Mucosa of stomach (tissue), 1 donor: ENCODE results near the gene OPCML.

ENCODE experiments used
- H3K27me3 ChIP-seq: one replicate; pipeline ENCODE4 v1.7.0; 2013; ENCODE audit warnings: mild to moderate bottlenecking, low read length; ENCODE audit not compliant: control insufficient read depth, insufficient read depth
- H3K36me3 ChIP-seq: one replicate; pipeline ENCODE4 v1.7.0; 2013; ENCODE audit warnings: low read length; ENCODE audit not compliant: control insufficient read depth, insufficient read depth
- H3K4me1 ChIP-seq: one replicate; pipeline ENCODE4 v1.7.0; 2013; ENCODE audit warnings: mild to moderate bottlenecking, low read length; ENCODE audit not compliant: control insufficient read depth, insufficient read depth
- H3K4me3 ChIP-seq: one replicate; pipeline ENCODE4 v1.7.0; 2013; ENCODE audit warnings: low read length
- H3K9ac ChIP-seq: one replicate; pipeline ENCODE4 v1.7.0; 2013; ENCODE audit warnings: mild to moderate bottlenecking, low read length, moderate library complexity
- H3K9me3 ChIP-seq: one replicate; pipeline ENCODE4 v1.7.0; 2013; ENCODE audit warnings: mild to moderate bottlenecking, low read length, moderate library complexity; ENCODE audit not compliant: control insufficient read depth
- donor health status: Pancreatic carcinoma.

OPCML gene

GRCh38 chr11:132959693-132960092, 572.6 kb downstream of the OPCML start:
- Histone ChIP-seq H3K9ac (no peak overlapping the region), H3K9me3 (no peaks in the 10 kb centered on the region), H3K4me3 (no peak overlapping the region), H3K36me3 (no peaks in the 10 kb centered on the region), H3K27me3 (no peaks in the 10 kb centered on the region), H3K4me1 (no peaks in the 10 kb centered on the region)

- H3K4me1 ChIP-seq = no peaks in the 10 kb centered on the region
- H3K27me3 ChIP-seq = no peaks in the 10 kb centered on the region
- H3K36me3 ChIP-seq = no peaks in the 10 kb centered on the region
- no peak overlapping the region for H3K4me3 ChIP-seq
- H3K9me3 ChIP-seq = no peaks in the 10 kb centered on the region
- no peak overlapping the region for H3K9ac ChIP-seq
Measured at GRCh38 chr11:132957881-132958280, 574.4 kb downstream of the OPCML start.

GRCh38 chr11:132948252-132948651, 584.0 kb downstream of the OPCML start:
- Histone ChIP-seq H3K4me3 (no peak overlapping the region), H3K9ac (no peak overlapping the region), H3K4me1 (no peaks in the 10 kb centered on the region), H3K27me3 (peaks cover 12% of the 10 kb centered on the region), H3K9me3 (no peaks in the 10 kb centered on the region), H3K36me3 (no peaks in the 10 kb centered on the region)

- Histone ChIP-seq H3K27me3 (peaks cover 25% of the 10 kb centered on the region), H3K4me1 (no peaks in the 10 kb centered on the region), H3K9me3 (no peaks in the 10 kb centered on the region), H3K36me3 (no peaks in the 10 kb centered on the region), H3K4me3 (no peak overlapping the region), H3K9ac (no peak overlapping the region)
Measured at GRCh38 chr11:132944569-132944944, 587.7 kb downstream of the OPCML start.

GRCh38 chr11:132943706-132944568, 588.4 kb downstream of the OPCML start:
- H3K4me1 ChIP-seq = no peaks in the 10 kb centered on the region
- H3K4me3 ChIP-seq = no peak overlapping the region
- H3K9me3 ChIP-seq = no peaks in the 10 kb centered on the region
- no peak overlapping the region for H3K9ac ChIP-seq
- H3K27me3 ChIP-seq = peaks cover 25% of the 10 kb centered on the region
- no peaks in the 10 kb centered on the region for H3K36me3 ChIP-seq

- H3K9me3 ChIP-seq = no peaks in the 10 kb centered on the region
- no peaks in the 10 kb centered on the region for H3K36me3 ChIP-seq
- no peak overlapping the region for H3K9ac ChIP-seq
- H3K4me3 ChIP-seq = no peak overlapping the region
- H3K4me1 ChIP-seq = no peaks in the 10 kb centered on the region
- H3K27me3 ChIP-seq = peaks cover 25% of the 10 kb centered on the region
Measured at GRCh38 chr11:132943357-132943705, 589.0 kb downstream of the OPCML start.

- no peaks in the 10 kb centered on the region for H3K9me3 ChIP-seq
- no peaks in the 10 kb centered on the region for H3K36me3 ChIP-seq
- no peak overlapping the region for H3K9ac ChIP-seq
- H3K4me3 ChIP-seq = no peak overlapping the region
- peaks cover 25% of the 10 kb centered on the region for H3K27me3 ChIP-seq
- no peaks in the 10 kb centered on the region for H3K4me1 ChIP-seq
Measured at GRCh38 chr11:132942611-132943356, 589.5 kb downstream of the OPCML start.

- H3K4me1 ChIP-seq = no peaks in the 10 kb centered on the region
- H3K9ac ChIP-seq = no peak overlapping the region
- H3K9me3 ChIP-seq = no peaks in the 10 kb centered on the region
- peaks cover 25% of the 10 kb centered on the region for H3K27me3 ChIP-seq
- no peaks in the 10 kb centered on the region for H3K36me3 ChIP-seq
- H3K4me3 ChIP-seq = no peak overlapping the region
Measured at GRCh38 chr11:132941761-132942160, 590.5 kb downstream of the OPCML start.

- H3K4me1 ChIP-seq = no peaks in the 10 kb centered on the region
- H3K4me3 ChIP-seq = no peak overlapping the region
Measured at GRCh38 chr11:132941024-132941646, 591.2 kb downstream of the OPCML start.

GRCh38 chr11:132937016-132937415, 595.3 kb downstream of the OPCML start:
- no peaks in the 10 kb centered on the region for H3K9me3 ChIP-seq
- H3K4me1 ChIP-seq = no peaks in the 10 kb centered on the region
- no peak overlapping the region for H3K9ac ChIP-seq
- no peak overlapping the region for H3K4me3 ChIP-seq
- no peaks in the 10 kb centered on the region for H3K36me3 ChIP-seq
- H3K27me3 ChIP-seq = peaks cover 5% of the 10 kb centered on the region

More at GRCh38 chr11:132941024-132941646, 591.2 kb downstream of the OPCML start:
- H3K9me3 ChIP-seq = no peaks in the 10 kb centered on the region
- peaks cover 25% of the 10 kb centered on the region for H3K27me3 ChIP-seq
- no peak overlapping the region for H3K9ac ChIP-seq
- H3K36me3 ChIP-seq = no peaks in the 10 kb centered on the region

- no peak overlapping the region for H3K4me3 ChIP-seq
- no peaks in the 10 kb centered on the region for H3K27me3 ChIP-seq
- H3K4me1 ChIP-seq = no peaks in the 10 kb centered on the region
- H3K9me3 ChIP-seq = no peaks in the 10 kb centered on the region
- no peaks in the 10 kb centered on the region for H3K36me3 ChIP-seq
- no peak overlapping the region for H3K9ac ChIP-seq
Measured at GRCh38 chr11:132935383-132935782, 596.9 kb downstream of the OPCML start.

- H3K4me1 ChIP-seq = no peaks in the 10 kb centered on the region
- H3K27me3 ChIP-seq = no peaks in the 10 kb centered on the region
- H3K4me3 ChIP-seq = no peak overlapping the region
- no peak overlapping the region for H3K9ac ChIP-seq
- H3K36me3 ChIP-seq = no peaks in the 10 kb centered on the region
- no peaks in the 10 kb centered on the region for H3K9me3 ChIP-seq
Measured at GRCh38 chr11:132933703-132934102, 598.6 kb downstream of the OPCML start.
